ELR (cell line): ENCODE results near the gene HOXC13.

Experiments
- DNase-seq: peaks from one replicate; pipeline ENCODE4 v3.0.0-alpha.2; 2015; ENCODE audit warnings: low read depth

The HOXC13 gene

GRCh38 chr12:53995378-53996239 lies 57.0 kb downstream of the HOXC13 start:
- no peak for DNase-seq
